Muscle layer of colon (tissue), 2 donors: Measurements from ENCODE around the gene VANGL2.

Source experiments
- H3K27ac ChIP-seq: one replicate; pipeline ENCODE4 v1.7.0; 2013; ENCODE audit warnings: low read depth, mild to moderate bottlenecking, low read length, moderate library complexity
- H3K27me3 ChIP-seq, 2 donors: one replicate each; pipeline ENCODE4 v1.7.0; 2013; ENCODE audit warnings: low read length in 2 of 2, mild to moderate bottlenecking in 2 of 2; ENCODE audit not compliant: insufficient read depth in 2 of 2, control insufficient read depth in 1 of 2
- H3K36me3 ChIP-seq: one replicate; pipeline ENCODE4 v1.7.0; 2013; ENCODE audit warnings: mild to moderate bottlenecking, low read length; ENCODE audit not compliant: insufficient read depth
- H3K4me1 ChIP-seq: one replicate; pipeline ENCODE4 v1.7.0; 2013; ENCODE audit warnings: mild to moderate bottlenecking, low read length; ENCODE audit not compliant: insufficient read depth
- H3K4me3 ChIP-seq, 2 donors: one replicate each; pipeline ENCODE4 v1.7.0; 2013; ENCODE audit warnings: low read length in 2 of 2, low read depth in 1 of 2, mild to moderate bottlenecking in 1 of 2, moderate library complexity in 1 of 2
- H3K9ac ChIP-seq: one replicate; pipeline ENCODE4 v1.7.0; 2013; ENCODE audit warnings: low read length
- H3K9me3 ChIP-seq: one replicate; pipeline ENCODE4 v1.7.0; 2013; ENCODE audit warnings: mild to moderate bottlenecking, low read length
- donor health status: abdominal sarcoma.
- donor health status: Adenocarcinoma of cecum.

VANGL2 gene

GRCh38 chr1:160399544-160400222 lies 681 bp upstream of the VANGL2 start:
- H3K36me3 ChIP-seq, result no peaks in the 10 kb centered on the region
- peaks cover 8% of the 10 kb centered on the region for H3K4me1 ChIP-seq
- H3K27me3 ChIP-seq, result no peaks in the 10 kb centered on the region
- H3K27ac ChIP-seq, result peak overlapping the region; percentile 69
- H3K4me3 ChIP-seq, result peak overlapping the region; percentile 49 to 70
- H3K9ac ChIP-seq, result peak overlapping the region; percentile 46
- no peaks in the 10 kb centered on the region for H3K9me3 ChIP-seq

GRCh38 chr1:160400646-160401486 lies 502 bp downstream of the VANGL2 start:
- Histone ChIP-seq H3K9me3 (no peaks in the 10 kb centered on the region), H3K27me3 (no peaks in the 10 kb centered on the region), H3K4me3 (peak overlapping the region; percentile 71 to 92), H3K36me3 (no peaks in the 10 kb centered on the region), H3K27ac (peak overlapping the region; percentile 77), H3K9ac (peak overlapping the region; percentile 41), H3K4me1 (peaks cover 8% of the 10 kb centered on the region)

DNA sequence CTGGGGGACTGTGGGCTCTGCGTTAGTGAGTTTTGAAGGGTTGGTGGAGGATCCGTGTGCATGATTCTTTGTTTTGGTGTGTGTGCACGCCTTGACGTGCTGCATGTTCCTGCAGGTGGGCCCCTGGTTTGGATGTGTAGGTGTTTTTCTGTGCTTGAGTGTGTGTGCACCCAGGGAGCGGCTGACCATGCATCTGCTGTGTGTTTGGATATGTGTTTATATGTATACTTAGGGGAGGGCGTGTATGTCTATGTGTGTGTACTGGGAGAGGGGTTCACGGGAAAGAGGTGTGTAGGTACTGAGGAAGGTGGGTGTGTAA lies 1.1 kb downstream of the VANGL2 start:
- peak overlapping the region; percentile 71 to 92 for H3K4me3 ChIP-seq
- H3K9me3 ChIP-seq, result no peaks in the 10 kb centered on the region
- H3K27me3 ChIP-seq, result no peaks in the 10 kb centered on the region
- H3K36me3 ChIP-seq, result no peaks in the 10 kb centered on the region
- no peak overlapping the region for H3K27ac ChIP-seq
- H3K4me1 ChIP-seq, result peaks cover 8% of the 10 kb centered on the region
- H3K9ac ChIP-seq, result peak overlapping the region; percentile 41

- Histone ChIP-seq H3K27ac (no peak overlapping the region), H3K4me3 (peak overlapping the region in 1 of 2 donors; percentile 71), H3K9ac (no peak overlapping the region), H3K9me3 (no peaks in the 10 kb centered on the region), H3K4me1 (peaks cover 8% of the 10 kb centered on the region), H3K36me3 (no peaks in the 10 kb centered on the region), H3K27me3 (no peaks in the 10 kb centered on the region)
Observed at GRCh38 chr1:160402001-160402795, 1.8 kb downstream of the VANGL2 start.

DNA sequence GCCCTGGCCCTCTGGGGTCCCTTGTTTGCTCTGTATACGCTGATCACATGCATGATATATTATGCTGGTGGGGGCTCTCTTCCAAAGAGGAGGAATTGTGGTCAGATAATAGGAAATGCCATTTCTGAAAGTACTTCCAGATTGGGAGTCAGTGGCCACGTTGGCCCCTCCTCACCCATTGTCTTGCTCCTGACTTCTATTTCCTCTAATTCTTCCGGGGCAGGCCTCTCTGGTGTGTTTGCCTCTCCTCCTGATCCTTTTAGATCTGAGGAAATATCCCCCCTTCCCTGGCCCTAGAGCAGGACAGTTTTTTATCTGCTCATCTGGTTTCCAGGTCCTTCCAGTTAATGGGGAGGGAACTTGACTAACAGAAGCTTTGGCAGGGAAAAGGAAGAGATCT lies 2.9 kb downstream of the VANGL2 start:
- Histone ChIP-seq H3K4me3 (no peak overlapping the region), H3K4me1 (peaks cover 8% of the 10 kb centered on the region), H3K36me3 (no peaks in the 10 kb centered on the region), H3K27ac (no peak overlapping the region), H3K27me3 (no peaks in the 10 kb centered on the region), H3K9ac (no peak overlapping the region), H3K9me3 (no peaks in the 10 kb centered on the region)

GRCh38 chr1:160404094-160404493 lies 3.7 kb downstream of the VANGL2 start:
- H3K36me3 ChIP-seq, result no peaks in the 10 kb centered on the region
- no peak overlapping the region for H3K9ac ChIP-seq
- no peak overlapping the region for H3K4me3 ChIP-seq
- H3K4me1 ChIP-seq, result peaks cover 8% of the 10 kb centered on the region
- no peaks in the 10 kb centered on the region for H3K9me3 ChIP-seq
- no peaks in the 10 kb centered on the region for H3K27me3 ChIP-seq
- H3K27ac ChIP-seq, result no peak overlapping the region

- Histone ChIP-seq H3K27ac (no peak overlapping the region), H3K27me3 (no peaks in the 10 kb centered on the region), H3K9ac (no peak overlapping the region), H3K4me1 (peaks cover 16% of the 10 kb centered on the region), H3K4me3 (no peak overlapping the region), H3K36me3 (no peaks in the 10 kb centered on the region), H3K9me3 (no peaks in the 10 kb centered on the region)
Observed at GRCh38 chr1:160405331-160405877, 5.0 kb downstream of the VANGL2 start.

DNA sequence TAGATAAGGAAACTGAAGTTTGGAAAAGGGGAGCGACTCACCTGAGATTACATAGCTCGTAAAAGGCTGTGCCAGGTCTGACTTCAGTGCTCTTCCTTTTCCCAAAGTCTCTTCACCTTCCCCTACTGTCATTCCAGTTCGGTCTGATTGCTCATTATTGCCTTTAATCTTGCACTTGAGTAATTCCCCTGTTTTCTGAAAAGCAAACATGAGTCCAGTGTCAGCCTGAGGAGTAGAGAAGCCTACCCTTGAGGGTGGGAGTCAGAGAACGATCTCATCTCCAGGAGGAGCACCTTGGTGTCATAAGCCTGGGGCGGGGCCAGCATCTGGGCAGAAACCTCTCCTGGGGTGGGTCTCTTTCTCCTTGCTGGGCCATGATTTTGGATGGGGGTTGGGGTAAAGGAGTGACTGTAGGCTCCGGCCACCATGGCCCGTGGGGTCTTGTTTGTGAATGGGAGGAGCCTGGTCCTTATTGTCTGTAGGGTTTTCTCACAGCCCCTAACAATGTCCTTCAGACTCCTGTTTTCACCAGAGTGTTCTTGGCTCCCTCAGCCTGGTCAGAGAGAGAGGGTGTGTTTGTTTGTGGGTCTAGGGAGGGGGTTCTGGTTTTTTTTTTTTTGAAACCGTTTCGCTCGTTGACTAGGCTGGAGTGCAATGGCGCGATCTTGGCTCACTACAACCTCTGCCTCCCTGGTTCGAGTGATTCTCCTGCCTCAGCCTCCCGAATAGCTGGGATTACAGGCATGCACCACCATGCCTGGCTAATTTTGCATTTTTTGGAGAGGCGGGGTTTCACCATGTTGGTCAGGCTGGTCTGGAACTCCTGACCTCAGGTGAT lies 6.0 kb downstream of the VANGL2 start:
- Histone ChIP-seq H3K4me3 (no peak overlapping the region), H3K9ac (no peak overlapping the region), H3K27me3 (no peaks in the 10 kb centered on the region), H3K36me3 (no peaks in the 10 kb centered on the region), H3K27ac (no peak overlapping the region), H3K4me1 (peaks cover 24% of the 10 kb centered on the region), H3K9me3 (no peaks in the 10 kb centered on the region)

- H3K27me3 ChIP-seq, result no peaks in the 10 kb centered on the region
- H3K9me3 ChIP-seq, result no peaks in the 10 kb centered on the region
- H3K4me1 ChIP-seq, result peaks cover 21% of the 10 kb centered on the region
- no peak overlapping the region for H3K4me3 ChIP-seq
- no peaks in the 10 kb centered on the region for H3K36me3 ChIP-seq
- no peak overlapping the region for H3K27ac ChIP-seq
- no peak overlapping the region for H3K9ac ChIP-seq
Observed at GRCh38 chr1:160407839-160408801, 7.8 kb downstream of the VANGL2 start.

- H3K4me1 ChIP-seq, result peaks cover 21% of the 10 kb centered on the region
- no peak overlapping the region for H3K4me3 ChIP-seq
- no peaks in the 10 kb centered on the region for H3K9me3 ChIP-seq
- H3K27me3 ChIP-seq, result no peaks in the 10 kb centered on the region
- H3K36me3 ChIP-seq, result no peaks in the 10 kb centered on the region
- no peak overlapping the region for H3K9ac ChIP-seq
- no peak overlapping the region for H3K27ac ChIP-seq
Observed at GRCh38 chr1:160408864-160409263, 8.5 kb downstream of the VANGL2 start.
